ENCODE data around the gene TBXAS1. TPM values are rescaled to one million over a fixed set of nuclear protein-coding genes. Genes with fewer than 3 reads are reported as not detected.

Gene TBXAS1
- total RNA-seq (2022; extraction: Qiagen RNA extraction; ENCODE audit: low read depth) = 9.6 to 12.9 TPM (median 11.4 TPM) in 5 replicates

GRCh38 chr7:139829025-139829774, at the start of gene TBXAS1:
Gene TBXAS1, plus strand, starts transcription at chr7:139829264. Its CDS starts 127 bp downstream, at chr7:139829391.

GRCh38 chr7:140062528-140063299, 233.7 kb downstream of the TBXAS1 start, which contains the start of gene PARP12:
Gene PARP12, minus strand, starts transcription at chr7:140062951. Its CDS starts 104 bp downstream, at chr7:140062847.

Other genes starting within 250 kb of the TBXAS1 start
- gene HIPK2, start 51.3 kb upstream of the TBXAS1 start, total RNA-seq (2022; extraction: Qiagen RNA extraction; ENCODE audit: low read depth) = 13.1 to 23.3 TPM (median 23.2 TPM) in 5 replicates
- gene PARP12, start 233.7 kb downstream of the TBXAS1 start, total RNA-seq (2022; extraction: Qiagen RNA extraction; ENCODE audit: low read depth) = 21.9 to 27.0 TPM (median 22.9 TPM) in 5 replicates

Data from A549 treated with RU486 at 1 μM for 4 hours (cell line).